ENCODE data around the gene HYAL3.

DNA sequence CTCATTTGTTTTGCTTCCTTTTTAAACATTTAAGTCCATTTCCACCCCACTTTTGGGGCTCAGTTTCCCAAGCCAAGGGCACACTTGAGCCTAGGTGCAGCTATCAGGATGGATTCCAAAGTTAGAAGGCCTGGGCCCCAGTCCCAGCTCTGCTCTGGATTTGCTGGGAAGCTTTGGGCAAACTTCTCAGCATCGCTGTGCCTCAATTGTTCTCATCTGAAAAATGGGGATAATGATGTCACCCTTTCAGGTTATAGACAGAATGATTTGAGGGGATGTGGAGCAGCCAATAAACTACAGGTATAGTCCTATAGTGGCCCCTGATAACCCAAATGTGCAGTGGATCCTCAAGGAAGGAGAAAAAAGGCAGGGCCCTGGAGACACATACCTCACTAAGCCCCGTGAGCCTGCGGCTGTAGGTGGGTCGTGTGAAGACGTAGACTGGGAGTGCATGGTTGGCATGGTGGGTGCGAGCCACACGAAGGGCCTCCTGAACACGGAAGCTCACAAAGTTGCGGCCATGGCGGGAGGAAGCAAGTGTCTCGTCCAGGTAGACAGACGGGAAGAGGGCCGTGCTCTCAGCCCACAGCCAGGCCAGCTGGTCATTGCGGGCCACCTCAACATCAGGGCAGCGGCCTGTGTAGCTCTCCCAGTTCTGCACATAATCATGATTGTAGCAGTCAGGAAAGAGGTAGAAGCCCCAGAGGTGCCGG is 20.1 kb upstream of the HYAL3 start:
- TF ChIP-seq, protein P1, sequence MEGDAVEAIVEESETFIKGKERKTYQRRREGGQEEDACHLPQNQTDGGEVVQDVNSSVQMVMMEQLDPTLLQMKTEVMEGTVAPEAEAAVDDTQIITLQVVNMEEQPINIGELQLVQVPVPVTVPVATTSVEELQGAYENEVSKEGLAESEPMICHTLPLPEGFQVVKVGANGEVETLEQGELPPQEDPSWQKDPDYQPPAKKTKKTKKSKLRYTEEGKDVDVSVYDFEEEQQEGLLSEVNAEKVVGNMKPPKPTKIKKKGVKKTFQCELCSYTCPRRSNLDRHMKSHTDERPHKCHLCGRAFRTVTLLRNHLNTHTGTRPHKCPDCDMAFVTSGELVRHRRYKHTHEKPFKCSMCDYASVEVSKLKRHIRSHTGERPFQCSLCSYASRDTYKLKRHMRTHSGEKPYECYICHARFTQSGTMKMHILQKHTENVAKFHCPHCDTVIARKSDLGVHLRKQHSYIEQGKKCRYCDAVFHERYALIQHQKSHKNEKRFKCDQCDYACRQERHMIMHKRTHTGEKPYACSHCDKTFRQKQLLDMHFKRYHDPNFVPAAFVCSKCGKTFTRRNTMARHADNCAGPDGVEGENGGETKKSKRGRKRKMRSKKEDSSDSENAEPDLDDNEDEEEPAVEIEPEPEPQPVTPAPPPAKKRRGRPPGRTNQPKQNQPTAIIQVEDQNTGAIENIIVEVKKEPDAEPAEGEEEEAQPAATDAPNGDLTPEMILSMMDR (IDR thresholded peaks at IDR 0.05 in 8 of 11, conservative IDR thresholded peaks at IDR 0.05 in 3 of 11) = no peak
- peak in 2 of 3 donors; percentile 13 to 25 for TF ChIP-seq POLR2AphosphoS5 (IDR thresholded peaks at IDR 0.05)
